GM21390 (cell line): ENCODE results near the gene CLEC2L.

ENCODE experiments used
- ATAC-seq: cut with Tn5 transposase; IDR thresholded peaks from one replicate; pipeline ENCODE4 v1.9.1; 2021; ENCODE audit not compliant: unreplicated experiment

Gene CLEC2L

GRCh38 chr7:139523199-139523941 lies at the start of gene CLEC2L:
CLEC2L (plus strand) TSS chr7:139523685; CDS start chr7:139523928, 243 bp downstream.
- no peak for ATAC-seq

GRCh38 chr7:139476139-139476538 lies 47.3 kb upstream of the CLEC2L start:
- ATAC-seq, result no peak

GRCh38 chr7:139476891-139477290 lies 46.6 kb upstream of the CLEC2L start:
- ATAC-seq, result no peak

DNA sequence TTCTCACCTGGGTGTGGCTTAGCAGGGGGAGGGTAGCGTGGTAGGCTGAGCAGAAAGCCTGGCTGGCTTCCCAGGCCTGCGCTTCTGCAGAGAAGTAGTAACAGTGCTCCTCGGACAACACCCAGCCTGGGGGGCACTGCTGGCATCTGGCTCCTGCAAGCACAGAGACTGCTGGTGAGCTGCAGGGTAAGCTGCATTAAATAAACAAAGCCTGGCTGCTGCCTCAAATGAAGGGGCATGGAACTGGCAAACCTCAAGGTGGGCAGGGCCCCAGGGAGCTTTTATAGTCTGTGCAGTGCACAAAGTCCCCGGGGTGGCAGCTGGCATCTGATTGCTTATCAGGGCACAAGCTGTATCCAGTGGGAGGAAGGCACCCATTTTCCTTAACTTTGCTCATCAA lies 43.9 kb upstream of the CLEC2L start:
- ATAC-seq, result no peak

- no peak for ATAC-seq
Measured at GRCh38 chr7:139481364-139481763, 42.1 kb upstream of the CLEC2L start.

- no peak for ATAC-seq
Measured at GRCh38 chr7:139482122-139482521, 41.4 kb upstream of the CLEC2L start.

DNA sequence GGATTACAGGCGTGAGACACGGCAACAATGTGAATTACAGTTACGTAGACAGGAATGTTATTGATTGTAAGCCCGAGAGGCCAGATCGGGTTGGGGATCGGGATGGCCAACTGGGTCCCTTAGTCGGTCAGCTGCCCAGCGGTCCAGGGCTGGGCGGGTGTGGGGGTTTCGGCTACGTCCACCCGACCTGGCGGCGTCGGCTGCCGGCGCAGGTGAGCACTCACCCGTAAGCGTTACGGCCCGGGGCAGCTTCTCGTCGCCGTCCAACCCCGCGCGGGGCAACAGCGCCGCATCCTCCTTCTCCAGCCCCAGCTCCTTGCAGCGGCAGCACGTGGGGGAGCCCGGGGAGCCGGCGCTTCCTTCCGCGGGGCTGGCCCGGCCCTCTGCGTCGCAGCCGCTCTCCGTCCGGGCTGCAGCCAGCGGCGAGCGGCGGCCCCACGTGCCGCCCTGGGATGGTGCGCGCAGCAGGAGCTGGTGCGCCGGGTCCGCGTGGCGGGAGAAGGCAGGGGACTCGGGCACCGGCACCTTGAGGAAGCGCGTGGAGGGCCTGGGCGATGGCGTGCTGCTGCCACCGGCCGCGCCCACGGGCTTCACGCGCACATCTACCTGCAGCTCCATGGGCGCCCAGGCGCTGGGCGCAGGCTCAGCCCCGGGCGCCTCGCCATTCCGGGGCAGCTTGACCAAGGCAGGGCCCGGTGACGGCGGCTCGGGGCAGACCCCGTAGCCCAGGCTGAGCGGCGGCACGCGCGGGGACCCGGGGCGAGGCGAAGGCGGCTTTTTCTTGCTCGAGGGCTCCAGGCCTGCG lies 40.6 kb upstream of the CLEC2L start:
- peak; percentile 24 for ATAC-seq

DNA sequence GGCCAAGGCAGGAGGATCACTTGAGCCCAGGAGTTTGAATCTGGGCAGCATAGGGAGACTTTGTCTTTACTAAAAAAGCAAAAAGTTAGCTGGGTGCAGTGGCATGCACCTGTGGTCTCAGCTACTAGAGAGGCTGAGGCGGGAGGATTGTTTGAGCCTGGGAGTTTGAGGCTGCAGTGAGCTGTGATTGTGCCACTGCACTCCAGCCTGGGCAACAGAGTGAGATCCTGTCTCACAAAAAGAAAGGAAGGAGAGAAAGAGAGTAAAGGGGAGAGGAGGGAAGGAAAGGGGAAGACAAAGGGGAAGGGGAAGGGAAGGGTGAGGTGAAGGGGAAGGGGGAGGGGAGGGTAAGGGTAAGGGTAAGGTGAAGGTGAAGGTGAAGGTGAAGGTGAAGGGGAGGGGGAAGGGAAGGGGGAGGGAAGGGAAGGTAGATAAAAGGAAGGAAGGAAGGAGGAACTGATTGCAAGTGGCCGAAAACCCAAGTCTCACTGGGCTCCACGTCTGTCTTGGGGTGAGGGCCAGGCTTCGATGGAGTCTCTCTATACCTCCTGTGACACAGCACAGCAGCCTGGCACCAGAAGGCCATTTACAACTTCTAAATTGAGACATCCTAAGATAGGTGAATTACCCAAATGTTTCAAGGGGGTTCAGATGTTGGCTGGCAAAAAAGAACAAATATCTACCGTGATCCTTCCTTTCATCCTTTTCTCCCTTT lies 36.0 kb upstream of the CLEC2L start:
- ATAC-seq, result no peak

- no peak for ATAC-seq
Measured at GRCh38 chr7:139488810-139489209, 34.7 kb upstream of the CLEC2L start.

DNA sequence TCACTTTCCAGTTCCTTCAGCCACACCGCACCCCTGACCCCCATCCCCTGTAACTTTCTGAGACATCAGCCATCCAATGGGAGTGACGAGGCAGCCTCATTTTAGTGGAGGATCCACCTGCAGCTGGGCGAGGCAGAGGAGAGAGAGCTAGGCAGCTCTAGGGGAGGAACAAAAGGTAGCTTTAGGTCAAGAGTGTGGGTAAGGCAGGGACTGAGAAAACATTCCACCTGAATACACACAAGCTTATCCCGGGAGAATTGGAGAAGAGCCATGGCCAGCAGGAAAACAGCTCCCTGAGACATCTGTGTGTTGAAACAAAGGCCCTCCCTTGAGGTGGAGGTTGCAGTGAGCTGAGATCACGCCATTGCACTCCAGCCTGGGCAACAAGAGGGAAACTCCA lies 33.4 kb upstream of the CLEC2L start:
- ATAC-seq, result no peak

GRCh38 chr7:139492293-139492692 lies 31.2 kb upstream of the CLEC2L start:
- no peak for ATAC-seq

GRCh38 chr7:139494835-139495579 lies 28.5 kb upstream of the CLEC2L start:
- peak; percentile 78 for ATAC-seq

- ATAC-seq, result peak; percentile 4
Measured at GRCh38 chr7:139495580-139496125, 27.8 kb upstream of the CLEC2L start.

DNA sequence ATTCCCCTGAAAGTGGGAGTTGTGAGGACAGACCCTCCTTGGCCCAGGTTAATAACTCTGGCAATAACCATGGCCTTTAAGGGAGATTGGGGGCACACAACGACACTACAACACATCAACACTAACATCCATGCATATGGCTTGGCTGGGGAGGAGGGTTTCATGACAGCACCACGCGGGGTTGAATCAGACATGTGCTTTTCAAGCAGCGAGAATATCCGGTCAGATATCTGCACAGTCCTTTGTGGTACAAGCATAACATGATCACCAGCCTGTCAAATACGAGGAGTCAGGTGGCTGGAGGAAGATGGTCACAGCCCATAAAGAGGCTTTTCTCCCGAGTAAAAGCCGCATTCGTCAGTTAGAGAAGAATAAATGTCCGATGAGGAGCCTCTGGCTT lies 27.0 kb upstream of the CLEC2L start:
- no peak for ATAC-seq

DNA sequence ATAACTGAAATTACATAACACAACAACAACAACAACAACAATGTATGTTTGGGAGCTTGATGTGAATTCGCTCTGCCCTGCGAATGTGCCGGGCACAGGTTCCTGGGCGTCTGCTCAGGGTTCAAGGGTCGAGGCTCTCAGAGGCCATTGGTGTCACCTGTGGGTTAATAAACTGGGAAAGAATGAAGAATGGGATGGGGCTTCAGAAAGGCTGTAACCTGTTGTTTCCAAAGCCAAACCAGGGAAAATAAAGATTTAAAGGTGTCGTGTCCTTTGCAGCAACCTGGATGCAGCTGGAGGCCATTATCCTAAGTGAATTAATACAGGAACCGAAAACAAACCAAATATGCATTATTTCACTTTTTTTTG lies 22.7 kb upstream of the CLEC2L start:
- no peak for ATAC-seq

GRCh38 chr7:139502226-139502625 lies 21.3 kb upstream of the CLEC2L start:
- no peak for ATAC-seq

DNA sequence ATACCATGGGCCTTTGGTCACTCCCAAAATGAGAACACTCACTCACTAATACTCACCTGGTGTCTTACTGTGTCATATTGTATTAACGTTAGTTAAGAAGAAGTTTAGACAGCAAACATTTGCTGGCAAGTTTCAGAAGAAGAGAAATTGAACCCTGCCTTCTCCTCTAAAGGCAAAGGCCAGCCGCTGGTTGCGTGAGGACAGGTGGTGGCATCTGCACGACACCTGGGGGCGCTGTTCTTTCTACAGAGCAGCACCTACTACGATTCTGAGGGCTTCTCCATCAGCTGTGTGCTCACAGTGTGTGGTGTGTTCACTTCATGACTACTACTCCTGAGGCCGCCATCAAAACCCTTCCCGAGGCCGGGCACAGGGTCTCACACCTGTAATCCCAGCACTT lies 17.9 kb upstream of the CLEC2L start:
- ATAC-seq, result no peak

GRCh38 chr7:139509535-139509934 lies 13.9 kb upstream of the CLEC2L start:
- ATAC-seq, result no peak

DNA sequence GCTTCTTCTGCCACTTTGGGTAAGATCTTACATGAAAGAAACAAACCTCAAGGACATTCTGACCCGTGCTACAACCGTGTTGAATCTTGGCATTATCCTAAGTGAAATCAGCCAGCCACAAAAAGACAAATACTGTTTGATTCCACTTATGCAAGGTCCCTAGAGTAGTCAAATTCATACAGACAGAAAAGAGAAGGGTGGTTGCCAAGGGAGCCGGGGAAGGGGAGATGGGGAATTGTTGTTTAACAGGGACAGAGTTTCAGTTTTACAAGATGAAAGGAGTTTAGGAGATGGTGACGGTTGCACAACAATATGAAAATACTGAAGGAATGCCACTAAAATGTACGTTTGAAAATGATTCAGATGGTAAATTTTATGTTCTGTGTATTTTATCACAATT lies 12.2 kb upstream of the CLEC2L start:
- ATAC-seq, result no peak

DNA sequence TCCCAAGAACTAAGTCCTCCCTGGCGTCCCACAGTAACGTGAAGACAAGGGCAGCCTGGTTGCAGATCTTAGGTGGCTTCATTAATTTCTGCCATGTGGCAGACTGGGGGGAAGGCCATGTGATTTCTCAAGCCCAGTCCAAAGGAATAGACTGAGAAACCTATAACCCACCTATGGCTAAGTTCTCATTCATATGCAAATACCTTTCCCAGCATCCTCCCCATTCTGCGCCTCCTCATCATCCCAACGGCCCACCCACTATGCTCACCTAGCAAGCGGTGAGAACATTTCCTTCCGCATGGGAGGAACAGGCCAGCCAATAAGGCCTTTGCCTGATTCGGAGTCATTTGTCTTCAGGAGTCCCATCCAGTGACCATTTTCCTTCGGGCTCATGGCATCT lies 8.2 kb upstream of the CLEC2L start:
- no peak for ATAC-seq

DNA sequence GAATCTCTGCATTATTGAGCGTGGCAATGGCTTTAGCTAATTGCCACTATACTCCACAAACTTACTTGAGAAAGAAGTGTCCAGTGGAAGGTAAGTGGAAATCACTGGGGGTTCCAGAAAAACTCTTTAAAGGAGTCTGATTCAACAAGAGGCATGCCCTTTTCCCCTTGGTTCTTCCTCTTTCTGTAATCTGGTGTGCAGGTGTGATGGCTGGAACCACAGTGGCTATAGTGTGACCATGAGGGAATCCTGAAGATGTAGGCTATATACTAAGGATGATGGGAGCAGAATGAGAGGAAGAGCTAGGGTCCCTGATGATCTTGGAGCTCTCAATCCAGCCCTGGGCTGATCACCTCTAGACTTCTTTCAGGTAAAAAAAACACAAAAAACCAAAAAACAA lies 2.0 kb upstream of the CLEC2L start:
- ATAC-seq, result no peak
